Measurements from ENCODE around the gene GKN1.

The GKN1 gene

GRCh38 chr2:68974946-68975665 is 670 bp downstream of the GKN1 start:
- TF ChIP-seq ZNF274 (IDR thresholded peaks at IDR 0.05; ENCODE audit: low read depth, low read length), result no peak
- H3K4me3 ChIP-seq (ENCODE audit: low read length), result no peak overlapping the region

GRCh38 chr2:68975844-68976243 is 1.4 kb downstream of the GKN1 start:
- no peak for TF ChIP-seq ZNF274 (IDR thresholded peaks at IDR 0.05; ENCODE audit: low read depth, low read length)
- no peak overlapping the region for H3K4me3 ChIP-seq (ENCODE audit: low read length)

- H3K4me3 ChIP-seq (ENCODE audit: low read length), result no peak overlapping the region
- TF ChIP-seq ZNF274 (IDR thresholded peaks at IDR 0.05; ENCODE audit: low read depth, low read length), result no peak
These were observed 3.0 kb downstream of the GKN1 start for GRCh38 chr2:68977453-68977852.

- TF ChIP-seq ZNF274 (IDR thresholded peaks at IDR 0.05; ENCODE audit: low read depth, low read length), result no peak
- H3K4me3 ChIP-seq (ENCODE audit: low read length), result no peak overlapping the region
These were observed 3.7 kb downstream of the GKN1 start for GRCh38 chr2:68978098-68978497.

GRCh38 chr2:68980956-68981355 is 6.5 kb downstream of the GKN1 start:
- TF ChIP-seq ZNF274 (IDR thresholded peaks at IDR 0.05; ENCODE audit: low read depth, low read length), result no peak
- no peak overlapping the region for H3K4me3 ChIP-seq (ENCODE audit: low read length)

GRCh38 chr2:68987021-68987503 is 12.6 kb downstream of the GKN1 start:
- no peak for TF ChIP-seq ZNF274 (IDR thresholded peaks at IDR 0.05; ENCODE audit: low read depth, low read length)
- H3K4me3 ChIP-seq (ENCODE audit: low read length), result no peak overlapping the region

- no peak overlapping the region for H3K4me3 ChIP-seq (ENCODE audit: low read length)
- no peak for TF ChIP-seq ZNF274 (IDR thresholded peaks at IDR 0.05; ENCODE audit: low read depth, low read length)
These were observed 14.6 kb downstream of the GKN1 start for GRCh38 chr2:68989035-68989434.

- H3K4me3 ChIP-seq (ENCODE audit: low read length), result no peak overlapping the region
- TF ChIP-seq ZNF274 (IDR thresholded peaks at IDR 0.05; ENCODE audit: low read depth, low read length), result no peak
These were observed 17.9 kb downstream of the GKN1 start for GRCh38 chr2:68992341-68992740.

- no peak for TF ChIP-seq ZNF274 (IDR thresholded peaks at IDR 0.05; ENCODE audit: low read depth, low read length)
- no peak overlapping the region for H3K4me3 ChIP-seq (ENCODE audit: low read length)
These were observed 18.5 kb downstream of the GKN1 start for GRCh38 chr2:68992933-68993332.

- no peak overlapping the region for H3K4me3 ChIP-seq (ENCODE audit: low read length)
- TF ChIP-seq ZNF274 (IDR thresholded peaks at IDR 0.05; ENCODE audit: low read depth, low read length), result no peak
These were observed 19.2 kb downstream of the GKN1 start for GRCh38 chr2:68993660-68994059.

GRCh38 chr2:68994864-68995263 is 20.4 kb downstream of the GKN1 start:
- H3K4me3 ChIP-seq (ENCODE audit: low read length), result no peak overlapping the region
- no peak for TF ChIP-seq ZNF274 (IDR thresholded peaks at IDR 0.05; ENCODE audit: low read depth, low read length)

- no peak overlapping the region for H3K4me3 ChIP-seq (ENCODE audit: low read length)
- TF ChIP-seq ZNF274 (IDR thresholded peaks at IDR 0.05; ENCODE audit: low read depth, low read length), result no peak
These were observed 21.5 kb downstream of the GKN1 start for GRCh38 chr2:68995916-68996315.

GRCh38 chr2:68997401-68997800 is 23.0 kb downstream of the GKN1 start:
- no peak for TF ChIP-seq ZNF274 (IDR thresholded peaks at IDR 0.05; ENCODE audit: low read depth, low read length)
- no peak overlapping the region for H3K4me3 ChIP-seq (ENCODE audit: low read length)

GRCh38 chr2:69001879-69002278 is 27.4 kb downstream of the GKN1 start:
- no peak overlapping the region for H3K4me3 ChIP-seq (ENCODE audit: low read length)
- no peak for TF ChIP-seq ZNF274 (IDR thresholded peaks at IDR 0.05; ENCODE audit: low read depth, low read length)

- no peak for TF ChIP-seq ZNF274 (IDR thresholded peaks at IDR 0.05; ENCODE audit: low read depth, low read length)
- H3K4me3 ChIP-seq (ENCODE audit: low read length), result no peak overlapping the region
These were observed 29.3 kb downstream of the GKN1 start for GRCh38 chr2:69003731-69004130.

- H3K4me3 ChIP-seq (ENCODE audit: low read length), result no peak overlapping the region
- no peak for TF ChIP-seq ZNF274 (IDR thresholded peaks at IDR 0.05; ENCODE audit: low read depth, low read length)
These were observed 32.7 kb downstream of the GKN1 start for GRCh38 chr2:69007169-69007568.

All from GM08714 (cell line).